K562 (cell line): ENCODE measurements around the gene ECPAS. TPM values are rescaled to one million over a fixed set of nuclear protein-coding genes. Genes with fewer than 3 reads are reported as not detected.

Experiments used
- ATAC-seq: fragments of 200-7000 bp; cut with Tn5 transposase; 3 replicates; pipeline ENCODE4 v1.9.1; 2020; ENCODE audit warnings: moderate library complexity
- BruUV-seq: library from RNA; stranded (reverse); fragments of 400-500 nt; replicated peaks from 2 replicates; lab custom pipeline; 2021; lab: Mats Ljungman, UMichigan
- CTCF ChIA-PET: fragments of 300-600 bp; formaldehyde crosslinking; extraction: SDS; loops from one replicate; lab custom pipeline; 2021; ENCODE audit warnings: low intra/inter-chr PET ratio; lab: Yijun Ruan, JAX
- POLR2A ChIA-PET: fragments of 300-600, 350-650 bp; sonication (Branson Sonifier 250); formaldehyde crosslinking; extraction: SDS; loops from one replicate; lab custom pipeline; 2021; ENCODE audit warnings: antibody characterized with exemption, inconsistent platforms; lab: Yijun Ruan, JAX
- DNase-seq, 4 experiments: peaks; one replicate each; pipeline versions ENCODE4 v3.0.0 to v3.0.0-alpha.2; 2011 to 2018; ENCODE audit warnings: low spot score in 3 of 4, mixed read lengths in 3 of 4; ENCODE audit errors: extremely low read depth in 1 of 4
- FAIRE-seq: peaks from 2 replicates; lab custom pipeline; 2011; peaks lifted over from hg19 to GRCh38; lab: Jason Lieb, UNC
- H2AFZ ChIP-seq: 2 replicates; pipeline ENCODE4 v1.6.0; 2011; ENCODE audit warnings: low read depth, low read length, control low read depth, inconsistent platforms
- H3K27ac ChIP-seq: fragments of 200-600 bp; 3 replicates; pipeline ENCODE4 v1.8.0; 2011; ENCODE audit warnings: low read depth, mild to moderate bottlenecking, control low read depth, inconsistent platforms, low read length, moderate library complexity, mixed read lengths; ENCODE audit errors: extremely low read depth
- H3K27me3 ChIP-seq, 2 experiments: fragments of 300-600 bp in 1 of 2; 2 replicates in 1 of 2; 3 replicates in 1 of 2; pipeline versions ENCODE4 v1.6.0 to v1.8.0; 2011; ENCODE audit warnings: inconsistent platforms in 2 of 2, low read length in 2 of 2, mild to moderate bottlenecking in 1 of 2, mixed read lengths in 1 of 2, moderate library complexity in 1 of 2; ENCODE audit not compliant: control insufficient read depth in 2 of 2, insufficient read depth in 2 of 2
- H3K36me3 ChIP-seq: fragments of 300-600 bp; 3 replicates; pipeline ENCODE4 v1.8.0; 2011; ENCODE audit warnings: mild to moderate bottlenecking, low read length, inconsistent platforms; ENCODE audit not compliant: control insufficient read depth, insufficient read depth
- H3K4me1 ChIP-seq, 2 experiments: fragments of 200-600 bp in 1 of 2; replicated peaks in 1 of 2; 2 replicates in 1 of 2; 3 replicates in 1 of 2; pipeline versions ENCODE4 v1.5.1 to v1.8.0; 2011; ENCODE audit warnings: inconsistent platforms in 2 of 2, low read length in 2 of 2, mild to moderate bottlenecking in 1 of 2, mixed read lengths in 1 of 2, moderate library complexity in 1 of 2; ENCODE audit not compliant: control insufficient read depth in 2 of 2, insufficient read depth in 2 of 2
- H3K4me2 ChIP-seq: 2 replicates; pipeline ENCODE4 v1.6.1; 2011; ENCODE audit warnings: low read length, control low read depth, inconsistent platforms, mixed read lengths; ENCODE audit not compliant: insufficient read depth
- H3K4me3 ChIP-seq: fragments of 200-600 bp; sonication (generic), shearing (Covaris generic); 2 replicates; pipeline ENCODE4 v1.5.1; 2016; ENCODE audit warnings: control low read depth, inconsistent platforms
- H3K79me2 ChIP-seq: fragments of 200-600 bp; 3 replicates; pipeline ENCODE4 v1.8.0; 2011; ENCODE audit warnings: low read length, inconsistent platforms; ENCODE audit not compliant: control insufficient read depth, insufficient read depth
- H3K9ac ChIP-seq, 2 experiments: 2 replicates each; pipeline versions ENCODE4 v1.6.0 to v1.6.1; 2011; ENCODE audit warnings: low read depth in 2 of 2, low read length in 2 of 2, control low read depth in 1 of 2, inconsistent platforms in 1 of 2, mild to moderate bottlenecking in 1 of 2, mixed read lengths in 1 of 2; ENCODE audit not compliant: insufficient read depth in 1 of 2
- H3K9me1 ChIP-seq: one replicate; pipeline ENCODE4 v1.6.0; 2011; ENCODE audit warnings: inconsistent platforms, mild to moderate bottlenecking, low read length, moderate library complexity; ENCODE audit not compliant: control insufficient read depth, insufficient read depth
- H3K9me3 ChIP-seq: replicated peaks from 2 replicates; pipeline ENCODE4 v1.5.1; 2011; ENCODE audit warnings: low read depth, low read length, inconsistent platforms; ENCODE audit not compliant: control insufficient read depth, insufficient read depth
- H4K20me1 ChIP-seq: replicated peaks from 2 replicates; pipeline ENCODE4 v1.6.1; 2011; ENCODE audit warnings: low read length, inconsistent platforms, mixed read lengths; ENCODE audit not compliant: control insufficient read depth, insufficient read depth
- ATF6 ChIP-seq: sonication (generic); formaldehyde crosslinking; IDR thresholded peaks from 2 replicates; pipeline ENCODE4 v1.4.0; 2020; ENCODE audit warnings: mild to moderate bottlenecking, missing genetic modification reagents
- ATF7 ChIP-seq: fragments of 450-650 bp; IDR thresholded peaks from 2 replicates; pipeline ENCODE4 v1.7.1; 2014; ENCODE audit warnings: mild to moderate bottlenecking, moderate library complexity
- KLF1 ChIP-seq: fragments of 450-650 bp; IDR thresholded peaks from 2 replicates; pipeline ENCODE4 v1.6.1; 2016; ENCODE audit warnings: missing genetic modification characterization, missing compliant biosample characterization
- ZBTB43 ChIP-seq: sonication (generic); formaldehyde crosslinking; IDR thresholded peaks from 2 replicates; pipeline ENCODE4 v1.8.0; 2023; ENCODE audit warnings: mild to moderate bottlenecking, missing genetic modification reagents
- WGBS: fragments of 100-300 bp; shearing (Covaris generic); methylation state at CpG from one replicate; pipeline ENCODE4 v1.1.6; 2016; ENCODE audit warnings: low coverage, mixed read lengths; ENCODE audit not compliant: insufficient coverage; ENCODE audit errors: missing lambda C conversion rate; 5-methylcytosine and 5-hydroxymethylcytosine counted together
- in situ Hi-C: fragments of 300-500 bp; cut with MboI; formaldehyde crosslinking; loops from 4 replicates; pipeline ENCODE4 v1.15.0; 2018; ENCODE audit warnings: inconsistent platforms, mixed read lengths
- intact Hi-C: fragments of 100-400 bp; cut with micrococcal nuclease; formaldehyde crosslinking; loops from 2 replicates; pipeline ENCODE4 v1.14.2; 2022
- polyA plus RNA-seq, 8 experiments: library from polyadenylated mRNA; depleted of rRNA in 4 of 8; stranded (reverse) in 5 of 8; unstranded in 3 of 8; fragments of >200 nt; fragmentation: Nextera tagmentation in 2 of 8; fragmentation: Illumina TruSeq in 1 of 8; extraction: Ambion mirVana in 2 of 8; extraction: Trizol in 1 of 8; gene quantifications; 2 replicates each; pipeline versions ENCODE4 v1.2.1 to v1.2.3, GENCODE V29; 2011 to 2014; ENCODE audit warnings: inconsistent platforms in 1 of 8, missing spikeins in 1 of 8
- total RNA-seq, 7 experiments: library from RNA; depleted of rRNA in 6 of 7; stranded (reverse); fragments of >200 nt in 6 of 7; fragmentation: Illumina TruSeq in 2 of 7; extraction: Trizol in 2 of 7; gene quantifications; 2 replicates each; pipeline versions ENCODE4 v1.2.1 to v1.2.3, GENCODE V29; 2011 to 2021; ENCODE audit warnings: low replicate concordance in 1 of 7

Gene ECPAS
- total and polyA plus RNA-seq, 9 of the 15 experiments (the other 6 are each of a cell fraction or from before 2014, with no cell fraction given), result 14.5 to 90.9 (median 75.7) TPM

- CTCF ChIA-PET, result no interaction called here
- H4K20me1 ChIP-seq, result no peaks in the 10 kb centered on the region
- H3K27me3 ChIP-seq, result peaks cover 2 to 6% of the 10 kb centered on the region in 2 experiments; a peak in 2 of 5 replicates
- H3K4me3 ChIP-seq, result no peak overlapping the region
- DNase-seq (no peak), ATAC-seq (peak; percentile 67), FAIRE-seq (no peak)
- H3K9me3 ChIP-seq, result no peaks in the 10 kb centered on the region
- no peak overlapping the region; a peak in 1 of 4 replicates for H3K9ac ChIP-seq
- no peak overlapping the region for H3K4me2 ChIP-seq
- TF ChIP-seq ZBTB43 (CRISPR knock-in tag) (no peak), KLF1 (no peak), ATF6 (CRISPR knock-in tag) (no peak), ATF7 (no peak)
- 24% methylated on average over 5 of the region's 6 CpGs for WGBS
- no peaks in the 10 kb centered on the region for H3K36me3 ChIP-seq
- H2AFZ ChIP-seq, result no peak overlapping the region
- peaks cover 0 to 11% of the 10 kb centered on the region in 2 experiments; a peak in 2 of 5 replicates for H3K4me1 ChIP-seq
- BruUV-seq, result no TSS peak
- H3K9me1 ChIP-seq, result no peaks in the 10 kb centered on the region
- intact Hi-C loops (no loop called here), in situ Hi-C loops (no loop called here)
- no peak overlapping the region for H3K27ac ChIP-seq
- POLR2A ChIA-PET, result no interaction called here
- no peaks in the 10 kb centered on the region for H3K79me2 ChIP-seq
Measured at GRCh38 chr9:111501648-111502047, 17.5 kb upstream of the ECPAS start.
